ENCODE data around the gene PNLDC1. TPM values are rescaled to one million over a fixed set of nuclear protein-coding genes. Genes with fewer than 3 reads are reported as not detected.

PNLDC1 gene
- total and polyA plus RNA-seq, 4 donors = 0.08 to 3.1 (median 0.58) TPM; not detected in 1

DNA sequence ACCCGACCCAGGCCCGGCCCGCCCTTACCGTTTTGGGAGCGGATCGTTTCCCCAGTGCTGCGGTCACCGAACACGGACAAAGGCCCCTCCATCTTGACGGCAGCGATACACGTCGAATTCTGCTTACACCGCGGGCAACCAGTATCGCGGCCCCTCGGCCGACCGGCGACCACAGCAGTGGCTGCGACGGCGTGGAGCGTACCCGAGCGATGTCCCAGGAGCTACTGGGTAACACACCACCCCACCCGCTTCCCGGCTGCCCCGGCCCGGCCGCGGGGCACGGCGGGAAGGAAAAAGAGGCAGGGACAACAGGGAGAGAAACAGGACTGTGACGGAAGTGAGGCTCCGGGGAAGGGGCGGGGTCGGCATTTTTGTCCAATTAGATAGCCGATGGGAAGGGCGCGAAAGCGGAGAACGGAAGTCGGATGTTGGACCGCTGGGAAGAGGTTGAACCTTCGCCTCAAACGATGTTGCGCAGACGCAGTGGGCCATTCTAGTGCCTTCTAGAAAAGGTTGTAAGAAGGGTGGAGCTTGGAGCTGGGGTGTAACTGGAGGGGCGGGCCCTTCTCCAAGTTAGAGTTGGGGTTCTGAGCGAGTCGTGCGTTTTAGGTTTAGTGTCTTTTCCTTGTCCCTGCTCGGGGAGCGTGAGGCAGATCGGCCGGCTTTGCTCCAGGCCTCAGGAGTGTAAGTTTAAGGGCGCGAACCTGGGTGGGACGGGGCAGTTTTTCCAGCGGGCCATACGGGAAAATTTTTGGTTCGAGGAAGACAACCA is 10.5 kb upstream of the PNLDC1 start, which contains the start of gene TCP1:
TSS of gene TCP1 (minus strand) at position 226 of the 772 bp plus-strand sequence. CDS start at position 92, 134 bp downstream.
- H3K4me3 ChIP-seq (ENCODE audit: low read depth in 1 of 3, low read length in 3 of 3) = peak within 1 kb of the TSS; percentile 86 to 98 (median 97)
- peak; percentile 98 for DNase-seq (ENCODE audit: low spot score)
- under 1% methylated on average over 64 of the region's 64 CpGs for WGBS
- H3K4me1 ChIP-seq (ENCODE audit: control insufficient read depth in 4 of 4, insufficient read depth in 4 of 4, low read length in 3 of 4) = peaks cover 3 to 32% (median 25%) of the 10 kb centered on the region in 4 donors
- H3K27ac ChIP-seq (ENCODE audit: low read depth in 1 of 2, low read length in 2 of 2) = peak within 1 kb of the TSS; percentile 99
- H3K27me3 ChIP-seq (ENCODE audit: control insufficient read depth in 4 of 4, insufficient read depth in 4 of 4, low read length in 3 of 4) = no peaks in the 10 kb centered on the region
- no peaks in the 10 kb centered on the region for H3K9me3 ChIP-seq (ENCODE audit: control insufficient read depth in 4 of 4, low read length in 3 of 4)
- TF ChIP-seq TAF1 (conservative IDR thresholded peaks at IDR 0.05) (peak; percentile 91), YY1 (IDR thresholded peaks at IDR 0.05) (peak; percentile 92), FOXA1 (IDR thresholded peaks at IDR 0.05) (peak; percentile 55), GABPA (IDR thresholded peaks at IDR 0.05 in 1 of 2, conservative IDR thresholded peaks at IDR 0.05 in 1 of 2) (peak; percentile 89 to 96), NR2F2 (IDR thresholded peaks at IDR 0.05) (no peak), FOXA2 (IDR thresholded peaks at IDR 0.05) (peak; percentile 48), JUND (IDR thresholded peaks at IDR 0.05) (peak; percentile 55 to 67), HNF4G (IDR thresholded peaks at IDR 0.05) (no peak), RXRA (IDR thresholded peaks at IDR 0.05) (peak; percentile 63 to 80), EGR1 (IDR thresholded peaks at IDR 0.05; ENCODE audit: low read depth in 2 of 2) (peak; percentile 51 to 76), HNF4A (conservative IDR thresholded peaks at IDR 0.05) (peak; percentile 51 to 55), RAD21 (IDR thresholded peaks at IDR 0.05) (peak; percentile 23 to 45), SP1 (IDR thresholded peaks at IDR 0.05) (peak; percentile 80)
- TF ChIP-seq, protein P1, sequence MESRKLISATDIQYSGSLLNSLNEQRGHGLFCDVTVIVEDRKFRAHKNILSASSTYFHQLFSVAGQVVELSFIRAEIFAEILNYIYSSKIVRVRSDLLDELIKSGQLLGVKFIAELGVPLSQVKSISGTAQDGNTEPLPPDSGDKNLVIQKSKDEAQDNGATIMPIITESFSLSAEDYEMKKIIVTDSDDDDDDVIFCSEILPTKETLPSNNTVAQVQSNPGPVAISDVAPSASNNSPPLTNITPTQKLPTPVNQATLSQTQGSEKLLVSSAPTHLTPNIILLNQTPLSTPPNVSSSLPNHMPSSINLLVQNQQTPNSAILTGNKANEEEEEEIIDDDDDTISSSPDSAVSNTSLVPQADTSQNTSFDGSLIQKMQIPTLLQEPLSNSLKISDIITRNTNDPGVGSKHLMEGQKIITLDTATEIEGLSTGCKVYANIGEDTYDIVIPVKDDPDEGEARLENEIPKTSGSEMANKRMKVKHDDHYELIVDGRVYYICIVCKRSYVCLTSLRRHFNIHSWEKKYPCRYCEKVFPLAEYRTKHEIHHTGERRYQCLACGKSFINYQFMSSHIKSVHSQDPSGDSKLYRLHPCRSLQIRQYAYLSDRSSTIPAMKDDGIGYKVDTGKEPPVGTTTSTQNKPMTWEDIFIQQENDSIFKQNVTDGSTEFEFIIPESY (IDR thresholded peaks at IDR 0.05) = peak; percentile 69
- TF ChIP-seq, protein P2, sequence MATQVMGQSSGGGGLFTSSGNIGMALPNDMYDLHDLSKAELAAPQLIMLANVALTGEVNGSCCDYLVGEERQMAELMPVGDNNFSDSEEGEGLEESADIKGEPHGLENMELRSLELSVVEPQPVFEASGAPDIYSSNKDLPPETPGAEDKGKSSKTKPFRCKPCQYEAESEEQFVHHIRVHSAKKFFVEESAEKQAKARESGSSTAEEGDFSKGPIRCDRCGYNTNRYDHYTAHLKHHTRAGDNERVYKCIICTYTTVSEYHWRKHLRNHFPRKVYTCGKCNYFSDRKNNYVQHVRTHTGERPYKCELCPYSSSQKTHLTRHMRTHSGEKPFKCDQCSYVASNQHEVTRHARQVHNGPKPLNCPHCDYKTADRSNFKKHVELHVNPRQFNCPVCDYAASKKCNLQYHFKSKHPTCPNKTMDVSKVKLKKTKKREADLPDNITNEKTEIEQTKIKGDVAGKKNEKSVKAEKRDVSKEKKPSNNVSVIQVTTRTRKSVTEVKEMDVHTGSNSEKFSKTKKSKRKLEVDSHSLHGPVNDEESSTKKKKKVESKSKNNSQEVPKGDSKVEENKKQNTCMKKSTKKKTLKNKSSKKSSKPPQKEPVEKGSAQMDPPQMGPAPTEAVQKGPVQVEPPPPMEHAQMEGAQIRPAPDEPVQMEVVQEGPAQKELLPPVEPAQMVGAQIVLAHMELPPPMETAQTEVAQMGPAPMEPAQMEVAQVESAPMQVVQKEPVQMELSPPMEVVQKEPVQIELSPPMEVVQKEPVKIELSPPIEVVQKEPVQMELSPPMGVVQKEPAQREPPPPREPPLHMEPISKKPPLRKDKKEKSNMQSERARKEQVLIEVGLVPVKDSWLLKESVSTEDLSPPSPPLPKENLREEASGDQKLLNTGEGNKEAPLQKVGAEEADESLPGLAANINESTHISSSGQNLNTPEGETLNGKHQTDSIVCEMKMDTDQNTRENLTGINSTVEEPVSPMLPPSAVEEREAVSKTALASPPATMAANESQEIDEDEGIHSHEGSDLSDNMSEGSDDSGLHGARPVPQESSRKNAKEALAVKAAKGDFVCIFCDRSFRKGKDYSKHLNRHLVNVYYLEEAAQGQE (IDR thresholded peaks at IDR 0.05) = peak; percentile 91
- TF ChIP-seq, protein P3, sequence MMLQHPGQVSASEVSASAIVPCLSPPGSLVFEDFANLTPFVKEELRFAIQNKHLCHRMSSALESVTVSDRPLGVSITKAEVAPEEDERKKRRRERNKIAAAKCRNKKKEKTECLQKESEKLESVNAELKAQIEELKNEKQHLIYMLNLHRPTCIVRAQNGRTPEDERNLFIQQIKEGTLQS (IDR thresholded peaks at IDR 0.05) = no peak
- TF ChIP-seq, protein P4, sequence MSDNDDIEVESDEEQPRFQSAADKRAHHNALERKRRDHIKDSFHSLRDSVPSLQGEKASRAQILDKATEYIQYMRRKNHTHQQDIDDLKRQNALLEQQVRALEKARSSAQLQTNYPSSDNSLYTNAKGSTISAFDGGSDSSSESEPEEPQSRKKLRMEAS (IDR thresholded peaks at IDR 0.05) = peak; percentile 87
- TF ChIP-seq, protein P5, sequence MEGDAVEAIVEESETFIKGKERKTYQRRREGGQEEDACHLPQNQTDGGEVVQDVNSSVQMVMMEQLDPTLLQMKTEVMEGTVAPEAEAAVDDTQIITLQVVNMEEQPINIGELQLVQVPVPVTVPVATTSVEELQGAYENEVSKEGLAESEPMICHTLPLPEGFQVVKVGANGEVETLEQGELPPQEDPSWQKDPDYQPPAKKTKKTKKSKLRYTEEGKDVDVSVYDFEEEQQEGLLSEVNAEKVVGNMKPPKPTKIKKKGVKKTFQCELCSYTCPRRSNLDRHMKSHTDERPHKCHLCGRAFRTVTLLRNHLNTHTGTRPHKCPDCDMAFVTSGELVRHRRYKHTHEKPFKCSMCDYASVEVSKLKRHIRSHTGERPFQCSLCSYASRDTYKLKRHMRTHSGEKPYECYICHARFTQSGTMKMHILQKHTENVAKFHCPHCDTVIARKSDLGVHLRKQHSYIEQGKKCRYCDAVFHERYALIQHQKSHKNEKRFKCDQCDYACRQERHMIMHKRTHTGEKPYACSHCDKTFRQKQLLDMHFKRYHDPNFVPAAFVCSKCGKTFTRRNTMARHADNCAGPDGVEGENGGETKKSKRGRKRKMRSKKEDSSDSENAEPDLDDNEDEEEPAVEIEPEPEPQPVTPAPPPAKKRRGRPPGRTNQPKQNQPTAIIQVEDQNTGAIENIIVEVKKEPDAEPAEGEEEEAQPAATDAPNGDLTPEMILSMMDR (IDR thresholded peaks at IDR 0.05; ENCODE audit: low read depth, low read length, missing input control) = no peak
- H3K36me3 ChIP-seq (ENCODE audit: control insufficient read depth in 4 of 4, insufficient read depth in 3 of 4, low read depth in 1 of 4, low read length in 3 of 4) = peaks cover 5 to 26% (median 23%) of the 10 kb centered on the region in 4 donors
- H3K9ac ChIP-seq (ENCODE audit: low read depth in 1 of 2, low read length in 2 of 2) = peak within 1 kb of the TSS; percentile 91 to 97

Measured in liver (tissue), 9 donors.